DND-41 (cell line): ENCODE results near the gene KLHL30.
A peak's percentile ranks its signal among the peaks of the same experiment; 100 is the strongest.

Source experiments
- ATAC-seq: fragments of 200-7000 bp; cut with Tn5 transposase; 3 replicates; pipeline ENCODE4 v1.9.1; 2021; ENCODE audit warnings: low read depth; ENCODE audit not compliant: insufficient read depth
- DNase-seq: peaks from one replicate; pipeline ENCODE4 v3.0.0-alpha.2; 2020
- H2AFZ ChIP-seq: 2 replicates; pipeline ENCODE4 v1.6.0; 2012; ENCODE audit warnings: low read depth, low read length
- H3K27ac ChIP-seq: 2 replicates; pipeline ENCODE4 v1.5.1; 2012; ENCODE audit warnings: low read length, inconsistent platforms
- H3K27me3 ChIP-seq: fragments of 200-600 bp; sonication (generic); 2 replicates; pipeline ENCODE4 v1.6.0; 2012; ENCODE audit warnings: low read length, mild to moderate bottlenecking, inconsistent platforms; ENCODE audit not compliant: insufficient read depth, poor library complexity
- H3K36me3 ChIP-seq: 2 replicates; pipeline ENCODE4 v1.5.1; 2012; ENCODE audit warnings: low read length, inconsistent platforms; ENCODE audit not compliant: insufficient read depth
- H3K4me1 ChIP-seq: 2 replicates; pipeline ENCODE4 v1.5.1; 2012; ENCODE audit warnings: mild to moderate bottlenecking, low read length; ENCODE audit not compliant: insufficient read depth
- H3K4me2 ChIP-seq: 2 replicates; pipeline ENCODE4 v1.6.0; 2012; ENCODE audit warnings: mild to moderate bottlenecking, moderate library complexity, low read length, inconsistent platforms; ENCODE audit not compliant: insufficient read depth
- H3K4me3 ChIP-seq, 2 experiments: fragments of 200-600 bp in 1 of 2; shearing (Covaris generic) in 1 of 2; 2 replicates each; pipeline ENCODE4 v1.5.1; 2012 to 2016; ENCODE audit warnings: inconsistent platforms in 2 of 2, low read length in 2 of 2, mild to moderate bottlenecking in 2 of 2, low read depth in 1 of 2, moderate library complexity in 1 of 2
- H3K79me2 ChIP-seq: 2 replicates; pipeline ENCODE4 v1.6.0; 2012; ENCODE audit warnings: low read length, inconsistent platforms; ENCODE audit not compliant: insufficient read depth
- H3K9ac ChIP-seq: 2 replicates; pipeline ENCODE4 v1.6.0; 2012; ENCODE audit warnings: low read depth, mild to moderate bottlenecking, inconsistent platforms, low read length, moderate library complexity
- H3K9me3 ChIP-seq: 2 replicates; pipeline ENCODE4 v1.5.1; 2012; ENCODE audit warnings: low read length, moderate library complexity, mild to moderate bottlenecking, inconsistent platforms; ENCODE audit not compliant: insufficient read depth, severe bottlenecking
- H4K20me1 ChIP-seq: 2 replicates; pipeline ENCODE4 v1.6.0; 2012; ENCODE audit warnings: low read length; ENCODE audit not compliant: insufficient read depth
- EZH2 ChIP-seq: IDR thresholded peaks from 3 replicates; pipeline ENCODE4 v1.6.1; 2012; ENCODE audit warnings: borderline replicate concordance, low read depth, mild to moderate bottlenecking, moderate library complexity, low read length, inconsistent platforms; ENCODE audit not compliant: severe bottlenecking
- TF ChIP-seq, protein P1 (sequence below): IDR thresholded peaks from 2 replicates; pipeline ENCODE4 v1.5.1; 2012; ENCODE audit warnings: borderline replicate concordance, low read length, moderate library complexity, mild to moderate bottlenecking; ENCODE audit not compliant: poor library complexity, severe bottlenecking; ENCODE audit errors: extremely low read depth

The KLHL30 gene

DNA sequence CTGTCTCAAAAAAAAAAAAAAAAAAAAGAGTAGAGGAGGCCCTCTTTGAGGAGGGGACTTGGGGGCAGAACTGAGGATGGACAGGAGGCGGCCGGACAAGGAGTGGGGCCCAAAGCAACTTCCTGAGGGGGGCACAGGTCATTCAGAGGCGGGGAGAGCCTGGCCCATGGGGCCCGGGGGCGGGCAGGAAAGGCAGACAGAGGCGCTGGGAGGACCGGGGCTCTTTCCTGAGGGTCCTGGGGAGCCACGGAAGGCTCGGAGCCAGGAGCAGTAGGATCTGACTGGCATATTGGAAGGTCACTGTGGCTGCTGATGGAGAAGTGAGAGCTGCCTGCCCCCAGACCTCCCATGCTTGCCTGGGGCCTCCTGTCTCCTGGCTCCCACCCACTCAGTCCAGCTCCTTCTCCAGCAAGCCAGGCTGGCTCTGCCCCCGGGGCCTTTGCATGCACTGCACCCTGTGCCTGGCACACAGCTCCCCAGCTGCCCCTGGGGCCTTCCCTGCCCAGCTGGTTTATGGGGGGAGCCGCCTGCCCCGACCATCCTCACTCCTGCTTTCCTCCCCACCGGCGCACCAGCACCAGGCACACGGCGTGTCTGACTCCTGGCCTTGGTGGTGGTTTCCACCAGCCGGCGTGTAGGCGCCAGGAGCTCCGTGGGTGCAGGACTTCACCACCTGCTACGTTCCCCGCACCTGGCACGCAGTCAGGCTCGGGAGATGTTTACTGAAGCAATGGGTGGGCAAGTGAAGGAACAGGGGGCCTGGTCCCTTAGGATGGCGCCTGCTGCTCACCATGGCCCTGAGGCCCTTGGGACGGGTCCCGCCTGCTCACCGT is 32.7 kb upstream of the KLHL30 start:
- no peaks in the 10 kb centered on the region for H4K20me1 ChIP-seq
- no peak overlapping the region for H3K9ac ChIP-seq
- no peak for TF ChIP-seq EZH2
- TF ChIP-seq, protein P1, sequence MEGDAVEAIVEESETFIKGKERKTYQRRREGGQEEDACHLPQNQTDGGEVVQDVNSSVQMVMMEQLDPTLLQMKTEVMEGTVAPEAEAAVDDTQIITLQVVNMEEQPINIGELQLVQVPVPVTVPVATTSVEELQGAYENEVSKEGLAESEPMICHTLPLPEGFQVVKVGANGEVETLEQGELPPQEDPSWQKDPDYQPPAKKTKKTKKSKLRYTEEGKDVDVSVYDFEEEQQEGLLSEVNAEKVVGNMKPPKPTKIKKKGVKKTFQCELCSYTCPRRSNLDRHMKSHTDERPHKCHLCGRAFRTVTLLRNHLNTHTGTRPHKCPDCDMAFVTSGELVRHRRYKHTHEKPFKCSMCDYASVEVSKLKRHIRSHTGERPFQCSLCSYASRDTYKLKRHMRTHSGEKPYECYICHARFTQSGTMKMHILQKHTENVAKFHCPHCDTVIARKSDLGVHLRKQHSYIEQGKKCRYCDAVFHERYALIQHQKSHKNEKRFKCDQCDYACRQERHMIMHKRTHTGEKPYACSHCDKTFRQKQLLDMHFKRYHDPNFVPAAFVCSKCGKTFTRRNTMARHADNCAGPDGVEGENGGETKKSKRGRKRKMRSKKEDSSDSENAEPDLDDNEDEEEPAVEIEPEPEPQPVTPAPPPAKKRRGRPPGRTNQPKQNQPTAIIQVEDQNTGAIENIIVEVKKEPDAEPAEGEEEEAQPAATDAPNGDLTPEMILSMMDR = no peak
- no peaks in the 10 kb centered on the region for H3K27me3 ChIP-seq
- no peaks in the 10 kb centered on the region for H3K9me3 ChIP-seq
- H3K36me3 ChIP-seq = no peaks in the 10 kb centered on the region
- H2AFZ ChIP-seq = no peak overlapping the region
- no peak overlapping the region for H3K27ac ChIP-seq
- no peaks in the 10 kb centered on the region for H3K79me2 ChIP-seq
- no peak overlapping the region for H3K4me2 ChIP-seq
- no peak for ATAC-seq
- H3K4me1 ChIP-seq = peaks cover 24% of the 10 kb centered on the region
- no peak for DNase-seq
- no peak overlapping the region for H3K4me3 ChIP-seq

DNA sequence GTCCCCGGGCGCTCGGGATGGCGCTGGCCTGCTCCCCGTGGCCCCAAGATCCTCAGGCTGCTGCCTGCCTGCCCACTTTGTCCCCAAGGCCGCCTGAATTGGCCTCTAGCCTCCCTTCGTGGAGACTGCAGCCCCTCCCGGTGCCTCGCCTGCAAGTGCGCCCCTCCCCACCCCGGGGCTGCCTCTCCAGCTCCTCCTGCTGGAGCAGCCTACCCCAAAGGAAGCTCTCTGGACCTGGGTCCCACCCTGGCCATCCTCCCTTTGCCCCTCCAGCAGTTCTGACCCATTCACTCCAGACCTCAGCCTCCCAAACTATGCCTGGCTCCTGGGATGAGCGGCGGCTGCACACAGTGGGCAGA is 32.1 kb upstream of the KLHL30 start:
- H3K4me1 ChIP-seq = peaks cover 24% of the 10 kb centered on the region
- no peak for DNase-seq
- H4K20me1 ChIP-seq = no peaks in the 10 kb centered on the region
- no peaks in the 10 kb centered on the region for H3K36me3 ChIP-seq
- no peaks in the 10 kb centered on the region for H3K27me3 ChIP-seq
- no peak overlapping the region for H2AFZ ChIP-seq
- no peak overlapping the region for H3K27ac ChIP-seq
- H3K9ac ChIP-seq = no peak overlapping the region
- H3K79me2 ChIP-seq = no peaks in the 10 kb centered on the region
- TF ChIP-seq, protein P1 = peak; percentile 9
- no peak for TF ChIP-seq EZH2
- H3K4me2 ChIP-seq = no peak overlapping the region
- H3K9me3 ChIP-seq = no peaks in the 10 kb centered on the region
- no peak overlapping the region for H3K4me3 ChIP-seq
- no peak for ATAC-seq

DNA sequence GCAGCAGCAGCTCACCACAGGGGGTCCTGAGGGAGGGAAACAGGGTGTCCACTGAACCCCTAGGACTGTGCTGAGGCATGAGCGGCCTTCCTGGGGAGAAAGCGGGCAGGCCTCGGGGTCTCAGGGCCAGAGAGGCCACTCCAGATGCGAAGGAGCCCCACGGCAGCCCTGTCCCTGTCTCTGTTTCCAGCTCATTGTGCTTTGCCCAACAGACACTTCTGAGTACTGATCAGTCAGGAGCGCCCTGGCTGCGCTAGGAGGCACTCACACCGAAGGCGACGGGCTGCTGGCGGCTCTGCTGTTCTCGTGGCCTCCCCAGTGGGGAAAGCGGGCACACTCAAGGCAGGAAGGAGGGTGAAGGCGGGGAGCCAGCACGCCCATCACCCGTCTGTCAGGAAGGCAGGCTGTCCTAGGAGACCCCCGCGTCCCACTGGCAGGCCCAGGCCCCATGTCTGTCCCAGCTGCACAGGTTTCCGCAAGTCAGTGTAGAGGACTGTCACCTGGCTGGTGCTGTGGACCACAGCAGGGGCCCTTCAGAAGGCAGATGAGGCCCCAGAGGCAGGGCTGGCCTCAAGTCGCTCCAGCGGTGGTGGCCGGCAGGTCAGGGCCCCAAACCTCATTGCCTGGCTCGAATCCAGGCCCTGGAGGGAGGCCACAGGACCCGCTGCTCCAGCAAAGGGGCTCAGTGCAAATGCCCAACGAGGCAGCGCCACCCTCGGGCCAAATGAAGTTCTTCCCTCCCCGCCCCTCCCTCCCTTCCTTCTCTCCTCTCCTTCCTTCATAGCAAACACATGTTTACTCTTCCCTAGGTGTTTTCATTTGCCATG is 31.6 kb upstream of the KLHL30 start:
- Histone ChIP-seq H3K79me2 (no peaks in the 10 kb centered on the region), H3K9me3 (no peaks in the 10 kb centered on the region), H3K4me3 (no peak overlapping the region), H3K27ac (no peak overlapping the region), H3K9ac (no peak overlapping the region), H3K4me2 (no peak overlapping the region), H4K20me1 (no peaks in the 10 kb centered on the region), H3K4me1 (peaks cover 24% of the 10 kb centered on the region), H3K27me3 (no peaks in the 10 kb centered on the region), H2AFZ (no peak overlapping the region), H3K36me3 (no peaks in the 10 kb centered on the region)
- no peak for DNase-seq
- TF ChIP-seq, protein P1 = peak; percentile 31
- no peak for TF ChIP-seq EZH2
- no peak for ATAC-seq
